ENCODE results near the gene GCK.

Gene GCK

GRCh38 chr7:44222776-44223261 is 33.6 kb upstream of the GCK start:
- DNase-seq (ENCODE audit: low read depth, low spot score): no peak

- DNase-seq (ENCODE audit: low read depth, low spot score): no peak
Measured at GRCh38 chr7:44222074-44222473, 32.8 kb upstream of the GCK start.

GRCh38 chr7:44221231-44221791 is 32.1 kb upstream of the GCK start:
- no peak for DNase-seq (ENCODE audit: low read depth, low spot score)

GRCh38 chr7:44220358-44221112 is 31.3 kb upstream of the GCK start:
- DNase-seq (ENCODE audit: low read depth, low spot score): no peak

GRCh38 chr7:44220046-44220357 is 30.8 kb upstream of the GCK start:
- no peak for DNase-seq (ENCODE audit: low read depth, low spot score)

GRCh38 chr7:44219371-44220045 is 30.3 kb upstream of the GCK start:
- no peak for DNase-seq (ENCODE audit: low read depth, low spot score)

GRCh38 chr7:44218418-44219201 is 29.4 kb upstream of the GCK start:
- peak; percentile 33 for DNase-seq (ENCODE audit: low read depth, low spot score)

GRCh38 chr7:44217852-44218402 is 28.7 kb upstream of the GCK start:
- no peak for DNase-seq (ENCODE audit: low read depth, low spot score)

GRCh38 chr7:44217223-44217714 is 28.0 kb upstream of the GCK start:
- DNase-seq (ENCODE audit: low read depth, low spot score): no peak

- DNase-seq (ENCODE audit: low read depth, low spot score): no peak
Measured at GRCh38 chr7:44216521-44217222, 27.4 kb upstream of the GCK start.

GRCh38 chr7:44216019-44216418 is 26.8 kb upstream of the GCK start:
- no peak for DNase-seq (ENCODE audit: low read depth, low spot score)

- no peak for DNase-seq (ENCODE audit: low read depth, low spot score)
Measured at GRCh38 chr7:44215531-44215930, 26.3 kb upstream of the GCK start.

- no peak for DNase-seq (ENCODE audit: low read depth, low spot score)
Measured at GRCh38 chr7:44213877-44214388, 24.7 kb upstream of the GCK start.

GRCh38 chr7:44213206-44213876 is 24.1 kb upstream of the GCK start:
- DNase-seq (ENCODE audit: low read depth, low spot score): no peak

- DNase-seq (ENCODE audit: low read depth, low spot score): no peak
Measured at GRCh38 chr7:44212581-44213184, 23.4 kb upstream of the GCK start.

- no peak for DNase-seq (ENCODE audit: low read depth, low spot score)
Measured at GRCh38 chr7:44212018-44212417, 22.8 kb upstream of the GCK start.

GRCh38 chr7:44211126-44211675 is 22.0 kb upstream of the GCK start:
- DNase-seq (ENCODE audit: low read depth, low spot score): no peak

GRCh38 chr7:44210107-44210506 is 20.9 kb upstream of the GCK start:
- no peak for DNase-seq (ENCODE audit: low read depth, low spot score)

- no peak for DNase-seq (ENCODE audit: low read depth, low spot score)
Measured at GRCh38 chr7:44208085-44208484, 18.8 kb upstream of the GCK start.

GRCh38 chr7:44206008-44206407 is 16.8 kb upstream of the GCK start:
- no peak for DNase-seq (ENCODE audit: low read depth, low spot score)
